IMR-90 (cell line): ENCODE measurements around the gene ESYT1. TPM values are rescaled to one million over a fixed set of nuclear protein-coding genes. Genes with fewer than 3 reads are reported as not detected.

ENCODE experiments used
- ATAC-seq: fragments of 200-7000 bp; cut with Tn5 transposase; 2 replicates; pipeline ENCODE4 v1.9.1; 2020; ENCODE audit warnings: low read depth, mild to moderate bottlenecking, moderate library complexity
- BruUV-seq: library from RNA; stranded (reverse); fragments of 400-500 nt; replicated peaks from 2 replicates; lab custom pipeline; 2021; lab: Mats Ljungman, UMichigan
- CTCF ChIA-PET: fragments of 300-600 bp; formaldehyde crosslinking; extraction: SDS; loops from one replicate; lab custom pipeline; 2021; ENCODE audit warnings: antibody characterized with exemption; lab: Yijun Ruan, JAX
- POLR2A ChIA-PET: fragments of 300-600 bp; sonication (Branson Sonifier 250); formaldehyde crosslinking; loops from one replicate; lab custom pipeline; 2022; ENCODE audit warnings: antibody characterized with exemption; ENCODE audit not compliant: unreplicated experiment; lab: Charles Lee
- DNase-seq: peaks from one replicate; pipeline ENCODE4 v3.0.0; 2013
- H2AFZ ChIP-seq: replicated peaks from 2 replicates; pipeline ENCODE3; 2013; ENCODE audit warnings: low read length, mild to moderate bottlenecking; ENCODE audit not compliant: poor library complexity
- H2AK5ac ChIP-seq: 2 replicates; pipeline ENCODE4 v1.6.1; 2013; ENCODE audit warnings: low read depth, low read length, inconsistent platforms
- H2AK9ac ChIP-seq: replicated peaks from 2 replicates; pipeline ENCODE3; 2013; ENCODE audit warnings: mild to moderate bottlenecking, low read depth, low read length, moderate library complexity; ENCODE audit not compliant: poor library complexity
- H2BK120ac ChIP-seq: 2 replicates; pipeline ENCODE4 v1.6.1; 2013; ENCODE audit warnings: low read depth, low read length, inconsistent platforms
- H2BK15ac ChIP-seq: 3 replicates; pipeline ENCODE4 v1.6.1; 2013; ENCODE audit warnings: low read depth, low read length, inconsistent platforms
- H2BK20ac ChIP-seq: 2 replicates; pipeline ENCODE4 v1.6.1; 2013; ENCODE audit warnings: low read depth, mild to moderate bottlenecking, inconsistent platforms, low read length, moderate library complexity
- H2BK5ac ChIP-seq: 2 replicates; pipeline ENCODE4 v1.6.1; 2013; ENCODE audit warnings: mild to moderate bottlenecking, low read depth, low read length, inconsistent platforms; ENCODE audit not compliant: poor library complexity, severe bottlenecking
- H3K14ac ChIP-seq: replicated peaks from 2 replicates; pipeline ENCODE4 v1.6.1; 2013; ENCODE audit warnings: low read depth, low read length, inconsistent platforms
- H3K18ac ChIP-seq: 2 replicates; pipeline ENCODE4 v1.6.1; 2013; ENCODE audit warnings: low read depth, low read length, control low read depth
- H3K23ac ChIP-seq: 2 replicates; pipeline ENCODE4 v1.6.1; 2013; ENCODE audit warnings: low read depth, low read length, inconsistent platforms
- H3K27ac ChIP-seq: 2 replicates; pipeline ENCODE4 v1.5.1; 2013; ENCODE audit warnings: mild to moderate bottlenecking, control low read depth, low read length; ENCODE audit not compliant: insufficient read depth
- H3K27me3 ChIP-seq: 2 replicates; pipeline ENCODE4 v1.6.1; 2013; ENCODE audit warnings: low read length; ENCODE audit not compliant: control insufficient read depth, insufficient read depth
- H3K36me3 ChIP-seq: 2 replicates; pipeline ENCODE4 v1.6.1; 2013; ENCODE audit warnings: low read length, mixed read lengths; ENCODE audit not compliant: control insufficient read depth, insufficient read depth
- H3K4ac ChIP-seq: 2 replicates; pipeline ENCODE4 v1.6.1; 2013; ENCODE audit warnings: low read depth, low read length, inconsistent platforms
- H3K4me1 ChIP-seq: 2 replicates; pipeline ENCODE4 v1.6.1; 2013; ENCODE audit warnings: low read length, mixed read lengths; ENCODE audit not compliant: control insufficient read depth, insufficient read depth
- H3K4me2 ChIP-seq: 2 replicates; pipeline ENCODE4 v1.6.1; 2013; ENCODE audit warnings: low read depth, mild to moderate bottlenecking, control low read depth, low read length, moderate library complexity
- H3K4me3 ChIP-seq: 2 replicates; pipeline ENCODE4 v1.5.1; 2013; ENCODE audit warnings: low read depth, mild to moderate bottlenecking, control low read depth, low read length, moderate library complexity; ENCODE audit not compliant: insufficient read depth
- H3K56ac ChIP-seq: 2 replicates; pipeline ENCODE4 v1.6.1; 2013; ENCODE audit warnings: low read length, inconsistent platforms; ENCODE audit not compliant: insufficient read depth; ENCODE audit errors: extremely low read depth
- H3K79me1 ChIP-seq, 2 experiments: 2 replicates each; pipeline ENCODE4 v1.6.1; 2013; ENCODE audit warnings: low read length in 2 of 2, inconsistent platforms in 1 of 2, low read depth in 1 of 2
- H3K9ac ChIP-seq: 2 replicates; pipeline ENCODE4 v1.6.1; 2013; ENCODE audit warnings: low read depth, low read length, control low read depth
- H3K9me1 ChIP-seq: 2 replicates; pipeline ENCODE4 v1.6.1; 2013; ENCODE audit warnings: low read length, inconsistent platforms; ENCODE audit not compliant: insufficient read depth
- H3K9me3 ChIP-seq: 2 replicates; pipeline ENCODE4 v1.6.1; 2013; ENCODE audit warnings: low read length; ENCODE audit not compliant: control insufficient read depth, insufficient read depth
- H4K20me1 ChIP-seq: 2 replicates; pipeline ENCODE4 v1.6.1; 2013; ENCODE audit warnings: low read length, inconsistent platforms; ENCODE audit not compliant: insufficient read depth
- H4K5ac ChIP-seq: 2 replicates; pipeline ENCODE4 v1.6.1; 2013; ENCODE audit warnings: mild to moderate bottlenecking, low read depth, low read length, control low read depth
- H4K8ac ChIP-seq, 2 experiments: 2 replicates each; pipeline ENCODE4 v1.6.1; 2013; ENCODE audit warnings: low read depth in 2 of 2, low read length in 2 of 2, control low read depth in 1 of 2, inconsistent platforms in 1 of 2
- H4K91ac ChIP-seq: 2 replicates; pipeline ENCODE4 v1.6.1; 2013; ENCODE audit warnings: low read depth, low read length, inconsistent platforms; ENCODE audit not compliant: insufficient read depth
- BHLHE40 ChIP-seq: fragments of 150-350 bp; IDR thresholded peaks from 2 replicates; pipeline ENCODE4 v1.6.1; 2016; ENCODE audit warnings: mild to moderate bottlenecking, low read depth, low read length
- POLR2A ChIP-seq: IDR thresholded peaks from 2 replicates; pipeline ENCODE4 v1.6.1; 2012; ENCODE audit warnings: mild to moderate bottlenecking, low read depth, low read length
- RFX5 ChIP-seq: IDR thresholded peaks from 2 replicates; pipeline ENCODE4 v1.8.0; 2012; ENCODE audit warnings: low read depth, mild to moderate bottlenecking, low read length, moderate library complexity
- WGBS, 2 experiments: methylation state at CpG; one replicate each; pipeline versions ENCODE4 v1.1.5 to v1.1.7; 2013; ENCODE audit warnings: missing lambda C conversion rate in 2 of 2; ENCODE audit not compliant: insufficient read length in 1 of 2; ENCODE audit errors: extremely low coverage in 2 of 2; 5-methylcytosine and 5-hydroxymethylcytosine counted together
- dilution Hi-C: fragments of 300-500 bp; cut with HindIII; formaldehyde crosslinking; loops from one replicate; pipeline ENCODE4 v1.14.3; 2018; ENCODE audit warnings: low sequenced_read_pairs; ENCODE audit not compliant: unreplicated experiment
- in situ Hi-C: fragments of 300-500 bp; cut with MboI; formaldehyde crosslinking; loops from 3 replicates; pipeline ENCODE4 v1.14.3; 2019; ENCODE audit warnings: low sequenced_read_pairs, inconsistent platforms, mixed read lengths
- intact Hi-C: fragments of 100-400 bp; cut with micrococcal nuclease; formaldehyde crosslinking; loops from 2 replicates; pipeline ENCODE4 v1.10.0; 2022
- polyA plus RNA-seq, 3 experiments: library from polyadenylated mRNA; depleted of rRNA; stranded (reverse); fragments of >200 nt; gene quantifications; 2 replicates each; pipeline ENCODE4 v1.2.3, GENCODE V29; 2012; ENCODE audit warnings: low replicate concordance in 1 of 3
- total RNA-seq: library from RNA; depleted of rRNA; stranded (reverse); fragments of >200 nt; gene quantifications from 2 replicates; pipeline ENCODE4 v1.2.3, GENCODE V29; 2012
- TF ChIP-seq, protein P1 (sequence below): fragments of 150-350 bp; IDR thresholded peaks from 2 replicates; pipeline ENCODE4 v1.6.1; 2016; ENCODE audit warnings: low read depth, mild to moderate bottlenecking, low read length, moderate library complexity, borderline replicate concordance
- TF ChIP-seq, protein P2 (sequence below): fragments of 150-350 bp; IDR thresholded peaks from 2 replicates; pipeline ENCODE4 v1.6.1; 2017; ENCODE audit warnings: mild to moderate bottlenecking, antibody characterized with exemption, low read length, low read depth

ESYT1 gene
- total and polyA plus RNA-seq, 2 of the 4 experiments (the other 2 are of a cell fraction): 150 to 153 TPM

DNA sequence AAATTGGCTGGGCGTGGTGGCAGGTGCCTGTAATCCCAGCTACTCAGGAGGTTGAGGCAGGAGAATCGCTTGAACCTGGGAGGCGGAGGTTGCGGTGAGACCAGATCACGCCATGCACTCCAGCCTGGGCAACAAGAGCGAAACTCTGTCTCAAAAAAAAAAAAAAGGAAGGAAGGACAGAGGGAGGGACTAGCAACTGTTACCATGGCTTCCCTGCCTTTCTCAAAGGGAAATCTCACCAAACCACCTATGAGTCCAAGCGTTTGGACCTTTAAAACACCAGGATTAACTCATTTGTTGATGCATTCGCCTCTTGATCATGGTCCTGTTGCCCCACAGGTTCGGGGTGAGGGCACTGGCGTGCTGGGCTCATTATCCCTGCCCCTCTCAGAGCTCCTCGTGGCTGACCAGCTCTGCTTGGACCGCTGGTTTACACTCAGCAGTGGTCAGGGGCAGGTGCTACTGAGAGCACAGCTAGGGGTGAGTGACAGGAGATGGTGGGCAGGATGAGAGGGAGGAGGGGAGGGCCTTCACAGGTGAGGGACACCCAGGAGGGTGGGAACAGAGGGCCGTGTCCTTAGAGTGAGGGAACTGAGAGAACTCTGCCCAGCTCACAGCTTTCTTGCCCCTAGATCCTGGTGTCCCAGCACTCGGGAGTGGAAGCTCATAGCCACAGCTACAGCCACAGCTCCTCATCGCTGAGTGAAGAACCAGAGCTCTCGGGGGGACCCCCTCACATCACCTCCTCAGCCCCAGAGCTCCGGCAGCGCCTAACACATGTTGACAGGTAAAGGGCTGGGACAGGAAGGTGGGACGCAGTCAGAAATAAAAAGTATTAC lies 14.1 kb downstream of the ESYT1 start (continued):
- TF ChIP-seq, protein P1, sequence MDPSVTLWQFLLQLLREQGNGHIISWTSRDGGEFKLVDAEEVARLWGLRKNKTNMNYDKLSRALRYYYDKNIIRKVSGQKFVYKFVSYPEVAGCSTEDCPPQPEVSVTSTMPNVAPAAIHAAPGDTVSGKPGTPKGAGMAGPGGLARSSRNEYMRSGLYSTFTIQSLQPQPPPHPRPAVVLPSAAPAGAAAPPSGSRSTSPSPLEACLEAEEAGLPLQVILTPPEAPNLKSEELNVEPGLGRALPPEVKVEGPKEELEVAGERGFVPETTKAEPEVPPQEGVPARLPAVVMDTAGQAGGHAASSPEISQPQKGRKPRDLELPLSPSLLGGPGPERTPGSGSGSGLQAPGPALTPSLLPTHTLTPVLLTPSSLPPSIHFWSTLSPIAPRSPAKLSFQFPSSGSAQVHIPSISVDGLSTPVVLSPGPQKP: no peak
- TF ChIP-seq POLR2A: no peak

DNA sequence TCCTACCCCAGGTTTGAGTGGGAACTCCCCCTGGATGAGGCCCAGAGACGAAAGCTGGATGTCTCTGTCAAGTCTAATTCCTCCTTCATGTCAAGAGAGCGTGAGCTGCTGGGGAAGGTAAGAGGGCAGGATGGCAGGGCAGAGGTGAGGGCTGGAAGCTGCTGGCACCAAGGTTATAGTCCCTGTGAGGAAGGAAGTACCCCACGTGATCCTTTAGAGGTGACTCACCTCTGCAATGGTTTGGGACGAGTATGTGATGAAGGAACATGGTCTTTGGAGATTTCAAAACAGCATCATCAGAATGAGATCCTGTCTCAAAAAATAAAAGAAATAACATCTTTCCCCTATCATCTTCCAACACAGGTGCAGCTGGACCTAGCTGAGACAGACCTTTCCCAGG lies 15.2 kb downstream of the ESYT1 start:
- WGBS, 2 experiments: no CpG with 5 or more reads among the region's 4 CpGs
- BruUV-seq: no TSS peak
- no peak overlapping the region for H2AFZ ChIP-seq
- H2BK20ac ChIP-seq: no peak overlapping the region
- intact Hi-C loops (no loop called here), in situ Hi-C loops (no loop called here), dilution Hi-C loops (no loop called here)
- H4K91ac ChIP-seq: no peak overlapping the region
- no peak overlapping the region for H2BK120ac ChIP-seq
- no peaks in the 10 kb centered on the region for H3K27me3 ChIP-seq
- H3K36me3 ChIP-seq: peaks cover 56% of the 10 kb centered on the region
- no peaks in the 10 kb centered on the region; the same call in 1 of the 2 replicates for H3K4me1 ChIP-seq
- H3K23ac ChIP-seq: no peak overlapping the region
- no peak overlapping the region for H3K4me2 ChIP-seq
- no peak overlapping the region for H2AK5ac ChIP-seq
- no peak for ATAC-seq
- H3K9ac ChIP-seq: no peak overlapping the region
- peaks cover 12% of the 10 kb centered on the region for H3K9me1 ChIP-seq
- TF ChIP-seq BHLHE40 (no peak), RFX5 (no peak)
- TF ChIP-seq, protein P2, sequence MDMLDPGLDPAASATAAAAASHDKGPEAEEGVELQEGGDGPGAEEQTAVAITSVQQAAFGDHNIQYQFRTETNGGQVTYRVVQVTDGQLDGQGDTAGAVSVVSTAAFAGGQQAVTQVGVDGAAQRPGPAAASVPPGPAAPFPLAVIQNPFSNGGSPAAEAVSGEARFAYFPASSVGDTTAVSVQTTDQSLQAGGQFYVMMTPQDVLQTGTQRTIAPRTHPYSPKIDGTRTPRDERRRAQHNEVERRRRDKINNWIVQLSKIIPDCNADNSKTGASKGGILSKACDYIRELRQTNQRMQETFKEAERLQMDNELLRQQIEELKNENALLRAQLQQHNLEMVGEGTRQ: peak; percentile 30; the same call in 1 of the 2 replicates
- H3K9me3 ChIP-seq: no peaks in the 10 kb centered on the region
- no peak overlapping the region for H2BK5ac ChIP-seq
- no peak overlapping the region for H3K18ac ChIP-seq
- no peak overlapping the region for H3K4me3 ChIP-seq
- H3K79me1 ChIP-seq: peaks cover 3 to 5% of the 10 kb centered on the region in 2 experiments; a peak in 2 of 4 replicates
- H2AK9ac ChIP-seq: peak overlapping the region; percentile 26
- H3K4ac ChIP-seq: no peak overlapping the region
- CTCF ChIA-PET: no interaction called here
- POLR2A ChIA-PET: no interaction called here
- H2BK15ac ChIP-seq: no peak overlapping the region
- no peak overlapping the region for H3K56ac ChIP-seq
- H3K14ac ChIP-seq: no peak overlapping the region
- no peak overlapping the region for H4K8ac ChIP-seq
- no peak overlapping the region for H3K27ac ChIP-seq
- no peak for DNase-seq
- H4K20me1 ChIP-seq: no peaks in the 10 kb centered on the region; the same call in 1 of the 2 replicates
- no peak overlapping the region for H4K5ac ChIP-seq
